Common myeloid progenitor, CD34-positive (primary cell): ENCODE data around the gene CCR7.

Experiments used
- CTCF ChIA-PET: fragments of 350-600 bp; sonication (Branson Sonifier 250); formaldehyde crosslinking; loops from one replicate; lab custom pipeline; 2021; ENCODE audit warnings: antibody characterized with exemption; lab: Charles Lee
- POLR2A ChIA-PET: fragments of 350-600 bp; sonication (Branson Sonifier 250); formaldehyde crosslinking; loops from one replicate; lab custom pipeline; 2021; ENCODE audit warnings: antibody characterized with exemption; lab: Charles Lee
- DNase-seq, 3 donors: peaks; one replicate each; pipeline versions ENCODE4 v3.0.0 to v3.0.0-alpha.2; 2013
- H3K27ac ChIP-seq, 2 experiments: 1 replicate in 1 of 2; 2 replicates in 1 of 2; pipeline ENCODE4 v1.7.0; 2013; ENCODE audit warnings: inconsistent platforms in 2 of 2, low read length in 2 of 2, mild to moderate bottlenecking in 2 of 2, low read depth in 1 of 2, moderate library complexity in 1 of 2; ENCODE audit not compliant: severe bottlenecking in 2 of 2, insufficient read depth in 1 of 2, poor library complexity in 1 of 2
- H3K27me3 ChIP-seq, 5 experiments: replicated peaks in 2 of 5; 1 replicate in 3 of 5; 2 replicates in 2 of 5; pipeline versions ENCODE4 v1.6.1 to v1.7.0; 2013; ENCODE audit warnings: low read length in 4 of 5, mild to moderate bottlenecking in 2 of 5, moderate library complexity in 2 of 5, inconsistent platforms in 1 of 5; ENCODE audit not compliant: insufficient read depth in 5 of 5, control insufficient read depth in 4 of 5
- H3K36me3 ChIP-seq, 4 experiments: 1 replicate in 2 of 4; 2 replicates in 2 of 4; pipeline versions ENCODE4 v1.6.1 to v1.7.0; 2013; ENCODE audit warnings: low read length in 3 of 4, control low read depth in 1 of 4, mild to moderate bottlenecking in 1 of 4; ENCODE audit not compliant: control insufficient read depth in 4 of 4, insufficient read depth in 4 of 4
- H3K4me1 ChIP-seq, 4 experiments: 1 replicate in 3 of 4; 2 replicates in 1 of 4; pipeline versions ENCODE4 v1.6.1 to v1.7.1; 2013; ENCODE audit warnings: low read length in 3 of 4, mild to moderate bottlenecking in 3 of 4, control low read depth in 1 of 4, inconsistent platforms in 1 of 4, moderate library complexity in 1 of 4; ENCODE audit not compliant: control insufficient read depth in 4 of 4, insufficient read depth in 4 of 4; ENCODE audit errors: control extremely low read depth in 1 of 4
- H3K4me3 ChIP-seq, 7 experiments: 1 replicate in 4 of 7; 2 replicates in 3 of 7; pipeline versions ENCODE4 v1.5.1 to v1.7.0; 2013; ENCODE audit warnings: mild to moderate bottlenecking in 7 of 7, low read length in 6 of 7, moderate library complexity in 6 of 7, inconsistent platforms in 2 of 7, low read depth in 2 of 7, control low read depth in 1 of 7; ENCODE audit not compliant: insufficient read depth in 4 of 7, control insufficient read depth in 1 of 7; ENCODE audit errors: extremely low read depth in 1 of 7
- H3K9me3 ChIP-seq, 5 experiments: 1 replicate in 4 of 5; 2 replicates in 1 of 5; pipeline versions ENCODE4 v1.6.1 to v1.7.1; 2013; ENCODE audit warnings: low read length in 4 of 5, mild to moderate bottlenecking in 2 of 5, inconsistent platforms in 1 of 5, low read depth in 1 of 5, moderate library complexity in 1 of 5; ENCODE audit not compliant: control insufficient read depth in 4 of 5, insufficient read depth in 2 of 5; ENCODE audit errors: control extremely low read depth in 1 of 5
- WGBS: methylation state at CpG from one replicate; pipeline ENCODE4 v1.1.5; 2013; ENCODE audit not compliant: insufficient coverage; 5-methylcytosine and 5-hydroxymethylcytosine counted together

CCR7 gene

GRCh38 chr17:40556198-40556661 is 9.0 kb downstream of the CCR7 start:
- H3K9me3 ChIP-seq, result no peaks in the 10 kb centered on the region
- no peaks in the 10 kb centered on the region for H3K36me3 ChIP-seq
- no peaks in the 10 kb centered on the region for H3K27me3 ChIP-seq
- ChIA-PET POLR2A (interaction anchor here (0.8 to 2.1 kb wide), 2 partner anchors 8 to 23 kb away, joined by 4 to 8 read pairs; no protein-coding TSS in a partner anchor), CTCF (interaction anchor here (0.9 to 21.4 kb wide), 7 partner anchors 8 to 194 kb away, joined by 3 to 401 read pairs (median 5); partner anchors contain the start of gene CCR7)
- no peak overlapping the region for H3K27ac ChIP-seq
- H3K4me1 ChIP-seq, result peaks cover 15 to 80% (median 69%) of the 10 kb centered on the region in 4 experiments
- DNase-seq, result no peak
- 100% methylated on average over 1 of the region's 1 CpG for WGBS
- H3K4me3 ChIP-seq, result no peak overlapping the region

- Histone ChIP-seq H3K27me3 (no peaks in the 10 kb centered on the region), H3K4me3 (no peak overlapping the region), H3K4me1 (peaks cover 15 to 73% (median 63%) of the 10 kb centered on the region in 4 experiments), H3K9me3 (no peaks in the 10 kb centered on the region), H3K27ac (no peak overlapping the region), H3K36me3 (no peaks in the 10 kb centered on the region)
- no peak for DNase-seq
- ChIA-PET POLR2A (no interaction called here), CTCF (interaction anchor here (1.0 to 21.4 kb wide), 7 partner anchors 8 to 193 kb away, joined by 3 to 401 read pairs (median 5); partner anchors contain the start of gene CCR7)
- 98% methylated on average over 25 of the region's 26 CpGs for WGBS
These were observed 9.7 kb downstream of the CCR7 start for GRCh38 chr17:40555296-40556190.

- Histone ChIP-seq H3K27ac (no peak overlapping the region), H3K4me1 (peaks cover 11 to 65% (median 55%) of the 10 kb centered on the region in 4 experiments), H3K9me3 (no peaks in the 10 kb centered on the region), H3K4me3 (peak overlapping the region in 3 of 7 experiments; percentile 12 to 40 (median 26)), H3K36me3 (no peaks in the 10 kb centered on the region), H3K27me3 (no peaks in the 10 kb centered on the region)
- ChIA-PET POLR2A (interaction anchor here (0.7 to 1.0 kb wide), 2 partner anchors 12 to 22 kb away, joined by 3 to 8 read pairs; no protein-coding TSS in a partner anchor), CTCF (interaction anchor here (0.7 to 21.4 kb wide), 10 partner anchors 9 to 200 kb away, joined by 3 to 401 read pairs (median 4); no protein-coding TSS in a partner anchor)
- no peak for DNase-seq
- WGBS, result 98% methylated on average over 23 of the region's 27 CpGs
These were observed 10.5 kb downstream of the CCR7 start for GRCh38 chr17:40554646-40555295.

- H3K4me1 ChIP-seq, result peaks cover 9 to 62% (median 51%) of the 10 kb centered on the region in 4 experiments
- H3K27me3 ChIP-seq, result no peaks in the 10 kb centered on the region
- WGBS, result 17% methylated on average over 11 of the region's 19 CpGs
- ChIA-PET CTCF (interaction anchor here (0.5 to 21.4 kb wide), 10 partner anchors 8 to 199 kb away, joined by 3 to 401 read pairs (median 3); no protein-coding TSS in a partner anchor), POLR2A (interaction anchor here (0.7 to 1.0 kb wide), 3 partner anchors 11 to 417 kb away, joined by 3 to 8 read pairs (median 3); no protein-coding TSS in a partner anchor)
- H3K9me3 ChIP-seq, result no peaks in the 10 kb centered on the region
- no peaks in the 10 kb centered on the region for H3K36me3 ChIP-seq
- DNase-seq, result peak in 2 of 3 donors; percentile 64 to 74
- H3K4me3 ChIP-seq, result peak overlapping the region in 3 of 7 experiments; percentile 12 to 40 (median 26)
- H3K27ac ChIP-seq, result peak overlapping the region in 1 of 2 experiments; percentile 46
These were observed 11.4 kb downstream of the CCR7 start for GRCh38 chr17:40553694-40554534.

- H3K9me3 ChIP-seq, result no peaks in the 10 kb centered on the region
- ChIA-PET POLR2A (no interaction called here), CTCF (interaction anchor here (1.2 to 21.4 kb wide), 5 partner anchors 8 to 198 kb away, joined by 3 to 401 read pairs (median 5); no protein-coding TSS in a partner anchor)
- no peak overlapping the region for H3K4me3 ChIP-seq
- no peak for DNase-seq
- WGBS, result 95% methylated on average over 8 of the region's 12 CpGs
- peak overlapping the region in 1 of 2 experiments; percentile 46 for H3K27ac ChIP-seq
- no peaks in the 10 kb centered on the region for H3K36me3 ChIP-seq
- H3K4me1 ChIP-seq, result peaks cover 5 to 62% (median 52%) of the 10 kb centered on the region in 4 experiments
- H3K27me3 ChIP-seq, result no peaks in the 10 kb centered on the region
These were observed 12.2 kb downstream of the CCR7 start for GRCh38 chr17:40552806-40553693.
